ENCODE results near the gene SYTL2. TPM values are rescaled to one million over a fixed set of nuclear protein-coding genes. Genes with fewer than 3 reads are reported as not detected.

The SYTL2 gene
- total RNA-seq, 2 donors from 2014 or later, result 50.0 to 58.8 TPM

- Mint-ChIP-seq H3K27me3 (no peaks in the 10 kb centered on the region), H3K36me3 (ENCODE audit: low read depth) (peaks cover 4% of the 10 kb centered on the region), H3K4me1 (peaks cover 56% of the 10 kb centered on the region), H3K27ac (peak overlapping the region; percentile 93), H3K4me3 (no peak overlapping the region)
- H3K9me3 ChIP-seq (ENCODE audit: control insufficient read depth, low read length, poor library complexity, severe bottlenecking), result no peaks in the 10 kb centered on the region
- no peak for ATAC-seq
- no peak for DNase-seq
These were observed 54.3 kb downstream of the SYTL2 start for GRCh38 chr11:85756401-85757200.

GRCh38 chr11:85755701-85756100 is 55.2 kb downstream of the SYTL2 start:
- Mint-ChIP-seq H3K4me3 (peak overlapping the region; percentile 28), H3K4me1 (peaks cover 56% of the 10 kb centered on the region), H3K36me3 (ENCODE audit: low read depth) (peaks cover 3% of the 10 kb centered on the region), H3K27me3 (no peaks in the 10 kb centered on the region), H3K27ac (peak overlapping the region; percentile 93)
- no peak for DNase-seq
- no peak for ATAC-seq
- no peaks in the 10 kb centered on the region for H3K9me3 ChIP-seq (ENCODE audit: control insufficient read depth, low read length, poor library complexity, severe bottlenecking)

DNA sequence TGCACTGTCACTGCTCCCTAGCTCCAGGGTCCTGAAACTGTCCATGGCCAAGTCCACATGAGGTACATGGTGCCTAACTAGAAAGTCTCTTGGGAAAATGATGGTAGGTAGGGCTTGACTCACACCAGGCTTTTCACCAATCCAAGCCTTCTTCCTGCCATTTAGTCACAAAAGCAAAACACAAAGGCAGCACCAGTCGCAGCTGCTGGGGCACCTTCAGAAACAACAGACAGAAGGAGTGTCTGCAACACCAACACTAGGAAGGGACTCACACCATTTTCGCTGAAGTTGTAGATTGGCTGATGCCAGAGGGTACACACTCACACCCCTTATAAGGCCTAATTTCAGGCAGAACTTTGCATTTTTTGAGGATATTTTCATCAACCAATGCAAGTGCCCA is 55.7 kb downstream of the SYTL2 start:
- no peaks in the 10 kb centered on the region for H3K9me3 ChIP-seq (ENCODE audit: control insufficient read depth, low read length, poor library complexity, severe bottlenecking)
- Mint-ChIP-seq H3K4me1 (peaks cover 57% of the 10 kb centered on the region), H3K27ac (peak overlapping the region; percentile 93), H3K4me3 (peak overlapping the region; percentile 28), H3K36me3 (ENCODE audit: low read depth) (peaks cover 3% of the 10 kb centered on the region), H3K27me3 (no peaks in the 10 kb centered on the region)
- DNase-seq (no peak), ATAC-seq (no peak)

- no peaks in the 10 kb centered on the region for H3K27me3 Mint-ChIP-seq
- peaks cover 63% of the 10 kb centered on the region for H3K4me1 Mint-ChIP-seq
- ATAC-seq (peak; percentile 94), DNase-seq (peak; percentile 64 to 82 (median 70))
- H3K27ac Mint-ChIP-seq, result peak overlapping the region; percentile 93
- H3K9me3 ChIP-seq (ENCODE audit: control insufficient read depth, low read length, poor library complexity, severe bottlenecking), result no peaks in the 10 kb centered on the region
- peak overlapping the region; percentile 75 for H3K4me3 Mint-ChIP-seq
- H3K36me3 Mint-ChIP-seq (ENCODE audit: low read depth), result no peaks in the 10 kb centered on the region
These were observed 57.9 kb downstream of the SYTL2 start for GRCh38 chr11:85752890-85753581.

DNA sequence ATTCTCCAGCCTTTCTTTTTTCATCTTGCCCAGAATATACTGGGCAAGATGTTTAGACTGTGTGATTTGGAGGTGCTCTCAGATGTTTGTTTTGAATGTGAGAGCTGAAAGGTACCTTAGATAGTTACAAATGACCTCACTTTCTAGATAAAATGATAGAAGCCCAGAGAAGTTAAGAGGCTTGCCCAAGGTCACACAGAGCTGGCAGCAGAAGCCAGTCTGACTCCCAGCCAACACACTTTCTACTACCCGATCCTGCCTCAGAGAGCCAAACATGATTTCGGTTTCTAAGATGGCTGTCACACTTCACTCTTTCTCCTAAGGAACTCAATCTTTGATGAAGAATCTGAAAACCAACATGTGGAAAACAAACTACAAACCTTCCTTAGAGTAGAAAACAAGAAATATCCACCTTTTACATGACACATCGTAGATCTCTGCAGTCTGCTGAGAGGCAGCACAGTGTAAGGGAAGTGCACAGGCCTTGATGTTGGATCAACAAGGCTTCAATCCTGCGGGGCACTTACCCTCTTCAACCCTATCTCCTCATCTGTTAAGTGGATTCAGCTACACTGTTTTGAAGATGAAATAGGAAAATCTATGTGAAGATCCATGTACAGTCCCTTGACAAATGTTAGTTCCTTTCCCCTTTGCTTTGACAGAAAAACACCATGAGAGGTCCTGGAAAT is 58.6 kb downstream of the SYTL2 start:
- DNase-seq, result no peak
- H3K36me3 Mint-ChIP-seq (ENCODE audit: low read depth), result no peaks in the 10 kb centered on the region
- H3K4me1 Mint-ChIP-seq, result peaks cover 59% of the 10 kb centered on the region
- H3K27ac Mint-ChIP-seq, result peak overlapping the region; percentile 93
- H3K4me3 Mint-ChIP-seq, result peak overlapping the region; percentile 75
- peak; percentile 53 for ATAC-seq
- H3K9me3 ChIP-seq (ENCODE audit: control insufficient read depth, low read length, poor library complexity, severe bottlenecking), result no peaks in the 10 kb centered on the region
- no peaks in the 10 kb centered on the region for H3K27me3 Mint-ChIP-seq

GRCh38 chr11:85751724-85752123 is 59.2 kb downstream of the SYTL2 start:
- no peaks in the 10 kb centered on the region for H3K9me3 ChIP-seq (ENCODE audit: control insufficient read depth, low read length, poor library complexity, severe bottlenecking)
- peaks cover 59% of the 10 kb centered on the region for H3K4me1 Mint-ChIP-seq
- peak overlapping the region; percentile 93 for H3K27ac Mint-ChIP-seq
- ATAC-seq, result no peak
- no peaks in the 10 kb centered on the region for H3K36me3 Mint-ChIP-seq (ENCODE audit: low read depth)
- peak overlapping the region; percentile 75 for H3K4me3 Mint-ChIP-seq
- DNase-seq, result no peak
- no peaks in the 10 kb centered on the region for H3K27me3 Mint-ChIP-seq

- H3K27me3 Mint-ChIP-seq, result no peaks in the 10 kb centered on the region
- no peaks in the 10 kb centered on the region for H3K9me3 ChIP-seq (ENCODE audit: control insufficient read depth, low read length, poor library complexity, severe bottlenecking)
- H3K27ac Mint-ChIP-seq, result peak overlapping the region; percentile 93
- ATAC-seq (no peak), DNase-seq (no peak)
- H3K36me3 Mint-ChIP-seq (ENCODE audit: low read depth), result no peaks in the 10 kb centered on the region
- H3K4me1 Mint-ChIP-seq, result peaks cover 58% of the 10 kb centered on the region
- peak overlapping the region; percentile 75 for H3K4me3 Mint-ChIP-seq
These were observed 60.3 kb downstream of the SYTL2 start for GRCh38 chr11:85750646-85751045.

DNA sequence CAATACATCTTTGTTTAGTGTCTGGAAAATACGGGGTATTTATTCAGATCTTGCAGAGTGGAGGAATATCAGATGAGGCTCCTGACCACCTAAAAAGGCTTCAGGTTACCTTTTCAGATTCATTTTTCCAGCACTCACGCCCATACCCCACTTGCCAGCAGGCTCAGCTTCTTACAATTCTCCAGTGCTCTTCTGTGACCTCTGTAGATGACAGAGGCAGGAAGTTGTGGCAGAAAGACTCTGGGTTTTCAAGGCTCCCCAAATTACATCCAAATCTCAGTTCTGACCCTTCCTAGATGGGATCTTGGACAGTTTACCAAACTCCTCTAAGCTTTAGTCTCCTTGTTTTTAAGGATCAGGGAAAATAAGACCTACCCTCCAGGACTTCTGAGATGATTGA is 61.1 kb downstream of the SYTL2 start:
- Mint-ChIP-seq H3K27ac (peak overlapping the region; percentile 93), H3K4me1 (peaks cover 55% of the 10 kb centered on the region), H3K4me3 (peak overlapping the region; percentile 75), H3K27me3 (no peaks in the 10 kb centered on the region), H3K36me3 (ENCODE audit: low read depth) (peaks cover 2% of the 10 kb centered on the region)
- DNase-seq (no peak), ATAC-seq (no peak)
- no peaks in the 10 kb centered on the region for H3K9me3 ChIP-seq (ENCODE audit: control insufficient read depth, low read length, poor library complexity, severe bottlenecking)

GRCh38 chr11:85749287-85749834 is 61.6 kb downstream of the SYTL2 start:
- no peaks in the 10 kb centered on the region for H3K27me3 Mint-ChIP-seq
- no peak for ATAC-seq
- no peak for DNase-seq
- peaks cover 2% of the 10 kb centered on the region for H3K36me3 Mint-ChIP-seq (ENCODE audit: low read depth)
- H3K9me3 ChIP-seq (ENCODE audit: control insufficient read depth, low read length, poor library complexity, severe bottlenecking), result no peaks in the 10 kb centered on the region
- peaks cover 58% of the 10 kb centered on the region for H3K4me1 Mint-ChIP-seq
- H3K27ac Mint-ChIP-seq, result peak overlapping the region; percentile 93
- H3K4me3 Mint-ChIP-seq, result peak overlapping the region; percentile 75

DNA sequence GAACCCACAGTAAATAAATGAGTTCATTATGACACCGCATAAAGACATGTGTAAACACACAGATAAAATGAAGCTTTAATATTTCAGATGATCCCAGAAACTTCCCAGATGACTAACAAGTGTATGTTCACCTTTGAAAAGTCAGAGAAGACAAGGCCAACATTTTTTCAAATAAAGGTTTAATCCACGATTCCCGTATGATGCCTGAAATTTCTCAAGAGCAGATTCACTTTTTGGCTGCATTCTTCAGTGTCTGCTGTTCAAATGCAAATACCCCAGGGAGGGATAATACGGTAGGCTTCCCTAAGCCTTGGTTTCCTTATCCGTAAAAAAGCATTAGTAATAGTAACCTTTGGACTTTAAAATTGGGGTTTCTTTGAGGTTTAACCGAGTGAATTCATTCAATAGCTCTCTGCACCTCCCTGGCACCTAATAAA is 62.5 kb downstream of the SYTL2 start:
- H3K4me1 Mint-ChIP-seq, result peaks cover 58% of the 10 kb centered on the region
- peak overlapping the region; percentile 93 for H3K27ac Mint-ChIP-seq
- no peaks in the 10 kb centered on the region for H3K9me3 ChIP-seq (ENCODE audit: control insufficient read depth, low read length, poor library complexity, severe bottlenecking)
- DNase-seq, result no peak
- peaks cover 2% of the 10 kb centered on the region for H3K36me3 Mint-ChIP-seq (ENCODE audit: low read depth)
- no peak for ATAC-seq
- no peak overlapping the region for H3K4me3 Mint-ChIP-seq
- H3K27me3 Mint-ChIP-seq, result no peaks in the 10 kb centered on the region

DNA sequence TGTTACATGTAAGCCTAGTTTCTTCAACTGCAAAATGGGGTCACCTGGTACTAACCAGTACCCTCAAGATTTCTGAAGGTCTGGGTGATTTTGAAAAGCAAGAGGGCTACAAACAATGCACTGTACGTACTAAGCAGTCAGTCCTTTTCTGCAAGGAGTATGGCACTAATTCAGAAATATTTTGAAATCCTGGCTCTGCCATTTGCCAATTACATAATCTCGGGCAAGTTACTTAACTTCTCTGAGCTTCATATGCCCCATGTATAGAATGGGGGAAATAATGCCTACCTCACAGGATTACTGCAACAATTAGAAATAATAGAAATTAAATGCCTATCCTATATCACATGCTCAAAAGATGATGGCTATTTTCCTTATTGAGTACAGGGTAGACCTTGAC is 64.3 kb downstream of the SYTL2 start:
- H3K9me3 ChIP-seq (ENCODE audit: control insufficient read depth, low read length, poor library complexity, severe bottlenecking), result no peaks in the 10 kb centered on the region
- ATAC-seq (no peak), DNase-seq (no peak)
- H3K36me3 Mint-ChIP-seq (ENCODE audit: low read depth), result peaks cover 2% of the 10 kb centered on the region
- H3K27ac Mint-ChIP-seq, result peak overlapping the region; percentile 93
- no peaks in the 10 kb centered on the region for H3K27me3 Mint-ChIP-seq
- no peak overlapping the region for H3K4me3 Mint-ChIP-seq
- H3K4me1 Mint-ChIP-seq, result peaks cover 54% of the 10 kb centered on the region

DNA sequence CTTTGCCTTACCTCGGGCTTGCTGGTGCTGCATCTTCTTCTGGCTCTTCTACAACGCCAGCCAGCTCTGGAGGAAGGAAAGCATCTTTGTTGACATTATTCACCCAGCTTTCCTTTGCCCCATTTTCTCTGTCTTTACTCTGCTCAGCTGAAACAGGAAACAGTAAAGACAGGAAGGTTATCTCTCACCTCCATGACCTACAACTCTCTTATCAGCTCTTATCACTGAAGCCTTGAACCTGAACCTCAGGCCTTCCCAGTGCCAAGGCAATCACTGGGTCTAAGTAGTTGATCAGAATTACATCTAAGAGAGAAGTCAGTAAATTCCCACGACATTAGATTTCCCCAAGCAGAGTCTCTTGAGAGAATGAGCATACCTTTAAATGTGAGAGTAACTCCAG is 65.3 kb downstream of the SYTL2 start:
- Mint-ChIP-seq H3K27ac (peak overlapping the region; percentile 93), H3K4me1 (peaks cover 56% of the 10 kb centered on the region), H3K27me3 (no peaks in the 10 kb centered on the region), H3K36me3 (ENCODE audit: low read depth) (peaks cover 2% of the 10 kb centered on the region), H3K4me3 (peak overlapping the region; percentile 66)
- H3K9me3 ChIP-seq (ENCODE audit: control insufficient read depth, low read length, poor library complexity, severe bottlenecking), result no peaks in the 10 kb centered on the region
- peak; percentile 70 for ATAC-seq
- DNase-seq, result no peak

DNA sequence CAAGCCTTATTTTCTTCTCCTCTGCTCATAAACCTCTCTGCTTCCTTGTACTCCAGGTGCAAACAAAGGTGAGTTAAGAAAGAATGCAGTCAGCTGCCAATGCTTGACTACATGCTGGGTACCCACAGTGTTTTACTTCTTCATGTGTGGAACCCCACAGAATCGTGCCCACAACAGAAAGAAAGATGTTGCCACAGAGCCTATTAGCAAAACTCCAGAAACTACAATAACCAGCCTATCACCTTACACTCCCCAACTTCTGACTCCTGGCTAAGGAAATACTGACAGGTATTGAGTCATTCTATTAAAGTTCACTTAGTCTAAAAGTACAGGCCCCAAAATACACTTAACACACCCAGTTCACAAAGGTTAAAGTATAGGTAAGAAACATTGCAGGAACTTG is 68.1 kb downstream of the SYTL2 start:
- H3K4me3 Mint-ChIP-seq, result peak overlapping the region; percentile 39
- no peaks in the 10 kb centered on the region for H3K27me3 Mint-ChIP-seq
- peak overlapping the region; percentile 93 for H3K27ac Mint-ChIP-seq
- peaks cover 46% of the 10 kb centered on the region for H3K4me1 Mint-ChIP-seq
- H3K36me3 Mint-ChIP-seq (ENCODE audit: low read depth), result peaks cover 2% of the 10 kb centered on the region
- H3K9me3 ChIP-seq (ENCODE audit: control insufficient read depth, low read length, poor library complexity, severe bottlenecking), result no peaks in the 10 kb centered on the region
- ATAC-seq, result peak; percentile 35
- DNase-seq, result no peak
